Fibroblast of skin of left biceps (primary cell): ENCODE measurements around the gene MRM3.
A peak's percentile ranks its signal among the peaks of the same experiment; 100 is the strongest.
"Not testable (repeated sequence)": the region's sequence is repeated elsewhere in the genome, so short reads cannot be mapped to it uniquely, and the experiment has no call there.

Source experiments
- DNase-seq, 2 experiments: peaks; one replicate each; pipeline ENCODE4 v3.0.0-alpha.2; 2013; ENCODE audit warnings: low read depth in 2 of 2

Gene MRM3

GRCh38 chr17:755319-755961 lies 26.7 kb upstream of the MRM3 start:
- not testable (repeated sequence) for DNase-seq

GRCh38 chr17:756010-756567 lies 26.1 kb upstream of the MRM3 start:
- DNase-seq: not testable (repeated sequence)

- DNase-seq: no peak
These were observed 22.2 kb upstream of the MRM3 start for GRCh38 chr17:759964-760363.

GRCh38 chr17:760371-760770 lies 21.8 kb upstream of the MRM3 start:
- DNase-seq: no peak

- no peak for DNase-seq
These were observed 15.1 kb upstream of the MRM3 start for GRCh38 chr17:767076-767475.

DNA sequence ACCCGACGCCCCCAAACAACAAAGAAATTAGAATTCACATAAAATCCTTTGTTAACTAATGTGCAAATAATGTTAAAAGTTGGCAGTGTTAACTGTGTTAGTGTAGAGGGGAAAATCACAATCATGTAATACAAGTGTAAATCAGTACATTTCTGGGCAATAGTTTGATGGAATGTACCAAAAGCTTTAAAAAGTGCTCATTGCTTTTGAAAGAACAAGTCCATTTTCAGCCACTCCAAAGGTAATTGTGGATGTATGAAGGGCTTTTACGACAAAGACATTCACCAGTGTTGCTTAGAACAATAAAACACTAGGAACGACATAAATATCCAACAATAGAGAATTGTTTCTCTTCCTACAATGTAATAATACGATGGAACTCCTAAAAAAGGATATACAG lies 9.1 kb upstream of the MRM3 start:
- DNase-seq: no peak

GRCh38 chr17:773467-774312 lies 8.5 kb upstream of the MRM3 start:
- DNase-seq: no peak

DNA sequence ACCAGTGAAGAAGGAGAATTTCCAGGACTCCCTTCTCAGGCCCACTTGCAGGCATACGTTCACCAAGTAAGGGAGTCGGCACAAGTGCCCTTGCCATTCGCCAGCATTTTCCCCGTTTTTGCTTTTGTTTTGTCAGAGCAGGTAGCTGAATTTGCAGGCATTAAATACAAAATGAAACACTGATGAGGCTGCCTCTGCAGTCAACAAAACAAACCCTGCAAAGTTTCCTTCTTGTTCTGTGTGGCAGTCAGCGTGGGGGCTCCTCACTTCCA lies 7.9 kb upstream of the MRM3 start:
- no peak for DNase-seq

GRCh38 chr17:778096-778495 lies 4.1 kb upstream of the MRM3 start:
- no peak for DNase-seq

- no peak for DNase-seq
These were observed 2.0 kb downstream of the MRM3 start for GRCh38 chr17:784143-784542.

- DNase-seq: not testable (repeated sequence)
These were observed 3.7 kb downstream of the MRM3 start for GRCh38 chr17:785901-786300.

DNA sequence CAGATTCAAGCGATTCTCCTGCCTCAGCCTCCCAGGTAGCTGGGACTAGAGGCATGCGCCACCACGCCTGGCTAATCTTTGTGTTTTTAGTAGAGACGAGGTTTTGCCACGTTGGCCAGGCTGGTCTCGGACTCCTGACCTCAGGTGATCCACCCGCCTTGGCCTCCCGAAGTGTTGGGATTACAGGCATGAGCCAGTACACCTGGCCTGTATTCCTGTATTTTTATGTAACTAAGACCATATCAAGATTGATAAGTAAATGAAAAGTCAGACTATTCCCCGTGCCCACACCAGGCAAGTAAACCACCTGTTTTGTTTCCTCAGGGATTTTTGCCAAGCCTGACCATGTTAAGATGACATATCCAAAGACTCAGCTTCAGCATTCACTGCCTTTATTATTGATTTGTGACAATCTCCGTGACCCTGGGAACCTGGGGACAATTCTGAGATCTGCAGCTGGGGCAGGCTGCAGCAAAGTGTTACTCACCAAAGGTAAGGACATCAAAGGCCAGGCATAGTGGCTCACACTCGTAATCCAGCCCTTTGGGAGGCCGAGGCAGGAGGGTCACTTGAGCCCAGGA lies 5.6 kb downstream of the MRM3 start:
- no peak for DNase-seq

DNA sequence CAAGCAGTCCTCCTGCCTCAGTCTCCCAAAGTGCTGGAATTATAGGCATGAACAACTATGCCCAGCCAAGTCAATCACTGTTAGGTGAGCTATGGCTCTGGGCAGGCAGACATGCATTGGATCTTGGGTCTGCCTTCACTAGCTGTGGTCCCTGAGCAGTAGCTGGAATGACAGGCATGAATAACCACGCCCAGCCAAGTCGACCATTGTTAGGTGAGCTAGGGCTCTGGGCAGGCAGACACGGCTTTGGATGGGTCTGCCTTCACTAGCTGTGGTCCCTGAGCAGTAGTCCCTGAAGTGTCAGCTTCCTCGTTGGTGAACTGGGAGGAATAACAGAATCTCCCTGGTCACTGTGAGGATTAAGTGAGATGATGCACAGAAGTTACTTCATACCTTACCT lies 6.4 kb downstream of the MRM3 start:
- DNase-seq: no peak

- DNase-seq: no peak
These were observed 7.1 kb downstream of the MRM3 start for GRCh38 chr17:789160-789840.

DNA sequence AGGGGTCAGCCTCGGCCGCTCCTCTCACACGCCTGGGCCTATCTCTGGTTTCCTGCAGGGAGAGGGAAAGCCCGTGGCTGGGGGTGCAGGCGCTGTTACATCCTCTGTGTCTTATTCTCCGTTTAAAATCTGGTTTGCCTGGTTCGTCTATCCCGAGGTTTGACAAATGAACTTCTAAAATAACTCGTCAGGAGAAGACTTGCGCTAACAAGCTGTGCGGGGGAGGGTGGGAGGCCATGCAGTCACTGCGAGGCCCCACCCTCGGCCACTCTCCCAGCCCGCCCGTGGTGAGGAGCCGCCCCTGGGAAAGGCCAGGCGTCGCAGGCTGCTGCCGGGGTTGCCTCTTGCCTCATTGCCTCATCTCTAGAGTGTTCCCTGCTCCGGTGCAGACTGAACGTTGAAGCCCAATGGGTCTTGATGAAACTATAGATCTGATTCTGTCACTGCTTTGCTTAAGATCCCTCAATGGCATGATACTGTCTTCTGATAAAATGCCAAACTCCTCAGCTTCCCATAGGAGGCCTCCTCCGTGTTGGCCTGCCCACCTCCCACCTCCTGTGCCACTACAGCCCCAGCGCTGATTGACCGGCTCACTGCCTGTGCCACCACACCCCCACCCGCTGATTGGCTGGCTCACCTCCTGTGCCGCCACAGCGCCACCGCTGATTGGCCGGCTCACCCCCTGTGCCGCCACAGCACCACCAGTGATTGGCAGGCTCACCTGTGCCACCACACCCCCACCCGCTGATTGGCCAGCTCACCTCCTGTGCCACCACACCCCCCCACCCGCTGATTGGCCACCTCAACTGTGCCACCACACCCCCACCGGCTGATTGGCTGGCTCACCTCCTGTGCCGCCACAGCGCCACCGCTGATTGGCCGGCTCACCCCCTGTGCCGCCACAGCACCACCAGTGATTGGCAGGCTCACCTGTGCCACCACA lies 8.0 kb downstream of the MRM3 start:
- DNase-seq: not testable (repeated sequence)

DNA sequence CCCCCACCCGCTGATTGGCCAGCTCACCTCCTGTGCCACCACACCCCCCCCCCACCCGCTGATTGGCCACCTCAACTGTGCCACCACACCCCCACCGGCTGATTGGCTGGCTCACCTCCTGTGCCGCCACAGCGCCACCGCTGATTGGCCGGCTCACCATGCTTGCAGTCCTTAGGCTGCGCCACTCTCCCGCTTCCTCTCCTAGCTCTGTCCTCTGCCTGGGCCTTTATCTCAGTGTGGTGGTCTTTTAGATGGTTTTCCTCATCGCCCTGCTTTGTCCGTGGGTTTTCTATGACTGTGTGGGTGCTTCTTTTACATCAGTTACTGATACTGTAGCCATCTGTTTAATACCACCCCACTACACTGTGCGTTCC lies 8.7 kb downstream of the MRM3 start:
- not testable (repeated sequence) for DNase-seq

DNA sequence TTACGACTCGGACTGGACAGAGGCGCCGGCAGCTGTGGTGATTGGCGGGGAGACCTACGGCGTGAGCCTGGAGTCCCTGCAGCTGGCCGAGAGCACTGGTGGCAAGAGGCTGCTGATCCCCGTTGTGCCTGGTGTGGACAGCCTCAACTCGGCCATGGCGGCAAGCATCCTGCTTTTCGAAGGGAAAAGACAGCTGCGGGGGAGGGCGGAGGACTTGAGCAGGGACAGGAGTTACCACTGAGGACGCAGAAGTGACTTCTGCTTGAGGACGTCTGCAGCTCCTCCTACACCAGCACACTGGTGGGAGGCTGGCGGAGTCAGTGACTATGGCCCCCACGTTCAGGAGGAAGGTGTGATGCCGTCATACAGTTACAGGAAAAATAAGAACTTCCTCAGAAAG lies 9.7 kb downstream of the MRM3 start:
- DNase-seq: no peak

DNA sequence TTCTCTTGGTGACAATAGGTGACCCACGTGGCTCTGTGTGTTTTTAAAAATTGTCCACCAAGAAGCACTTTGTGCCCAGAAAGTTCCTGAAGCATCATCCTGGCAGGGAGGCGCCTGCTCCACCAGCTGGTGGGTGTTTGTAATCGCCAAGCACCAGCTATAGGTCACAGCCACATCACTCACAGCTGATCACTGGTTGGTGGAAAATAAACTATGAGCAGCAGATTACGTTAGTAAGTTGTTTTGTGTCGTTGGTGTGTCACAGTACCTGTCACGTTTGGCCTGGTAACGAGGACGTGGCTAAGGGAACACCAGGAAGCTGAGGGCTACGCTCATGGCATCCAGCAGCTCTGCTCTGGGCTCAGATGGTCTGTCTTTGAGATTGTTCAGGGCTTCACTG lies 10.1 kb downstream of the MRM3 start:
- DNase-seq: no peak

DNA sequence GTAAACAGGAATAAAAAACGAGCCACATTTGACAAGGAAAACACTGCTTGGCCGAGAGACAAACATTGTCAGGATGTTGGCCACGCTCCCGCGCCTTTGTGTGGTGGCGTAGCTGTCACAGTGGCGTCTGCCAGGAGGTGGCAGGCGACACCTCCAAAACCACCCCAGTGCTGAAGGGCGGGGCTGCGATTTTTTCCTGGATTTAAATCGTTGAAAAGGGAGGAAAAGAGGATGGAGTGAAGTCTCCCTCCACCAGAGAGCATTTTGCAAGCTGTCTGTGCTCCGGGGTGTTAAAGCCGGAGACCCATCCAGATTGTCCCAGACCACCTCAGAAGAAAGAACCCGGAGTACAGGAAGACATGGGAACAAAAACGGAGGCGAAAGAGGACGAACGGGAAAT lies 12.7 kb downstream of the MRM3 start:
- DNase-seq: peak; percentile 29 to 40

DNA sequence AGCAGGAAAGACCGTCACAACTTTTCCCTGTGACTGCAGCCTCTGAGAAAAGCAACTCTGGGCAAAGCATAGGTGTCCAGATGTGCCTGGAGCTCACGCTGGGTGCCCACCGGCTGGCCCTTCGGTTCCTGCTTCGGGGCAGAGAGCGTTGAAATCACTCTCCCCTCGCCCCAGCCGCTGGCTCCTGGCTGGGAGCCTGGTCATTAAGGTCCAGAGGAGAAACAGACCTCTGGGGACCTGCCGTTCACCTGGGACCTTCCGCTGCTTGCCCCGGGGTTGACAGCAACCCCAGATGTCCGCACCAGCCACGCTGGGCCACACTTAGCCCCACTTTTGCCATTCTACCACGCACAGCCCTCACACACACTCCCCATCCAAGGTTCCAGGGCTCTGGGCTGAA lies 13.1 kb downstream of the MRM3 start:
- DNase-seq: no peak

- DNase-seq: no peak
These were observed 13.6 kb downstream of the MRM3 start for GRCh38 chr17:795721-796120.
